Endothelial cell of umbilical vein (primary cell): ENCODE results near the gene RTN4RL1.

Experiments used
- CTCF ChIP-seq, 2 donors: IDR thresholded peaks; 1 replicate in 1 of 2; 2 replicates in 1 of 2; pipeline ENCODE4 v1.5.1; 2011; ENCODE audit warnings: low read length in 2 of 2, mild to moderate bottlenecking in 2 of 2, moderate library complexity in 2 of 2, control low read depth in 1 of 2, inconsistent platforms in 1 of 2, low read depth in 1 of 2; ENCODE audit not compliant: insufficient read depth in 1 of 2; ENCODE audit errors: extremely low read depth in 1 of 2
- EZH2 ChIP-seq: IDR thresholded peaks from 2 replicates; pipeline ENCODE4 v1.6.1; 2012; ENCODE audit warnings: borderline replicate concordance, low read depth, mild to moderate bottlenecking, moderate library complexity, low read length, inconsistent platforms; ENCODE audit not compliant: severe bottlenecking
- FOS ChIP-seq: IDR thresholded peaks from 2 replicates; pipeline ENCODE4 v1.6.1; 2011; ENCODE audit warnings: mild to moderate bottlenecking, low read length, moderate library complexity, borderline replicate concordance; ENCODE audit not compliant: insufficient read depth
- GATA2 ChIP-seq: IDR thresholded peaks from 2 replicates; pipeline ENCODE4 v1.7.0; 2011; ENCODE audit warnings: low read depth, mild to moderate bottlenecking, moderate library complexity, mixed read lengths, low read length; ENCODE audit not compliant: insufficient read length, insufficient read depth
- JUN ChIP-seq: IDR thresholded peaks from 2 replicates; pipeline ENCODE4 v1.6.1; 2011; ENCODE audit warnings: borderline replicate concordance, low read depth; ENCODE audit not compliant: insufficient read length, insufficient read depth
- MAX ChIP-seq: IDR thresholded peaks from 2 replicates; pipeline ENCODE4 v1.6.1; 2011; ENCODE audit not compliant: insufficient read depth, insufficient read length
- MYC ChIP-seq: IDR thresholded peaks from one replicate; pipeline ENCODE4 v1.6.1; 2011; ENCODE audit warnings: mild to moderate bottlenecking, low read depth, low read length
- POLR2A ChIP-seq: IDR thresholded peaks from 2 replicates; pipeline ENCODE4 v1.6.1; 2012; ENCODE audit warnings: low read depth, mild to moderate bottlenecking, control low read depth, low read length
- POLR2AphosphoS5 ChIP-seq: IDR thresholded peaks from 2 replicates; pipeline ENCODE4 v1.6.1; 2012; ENCODE audit warnings: low read depth, mild to moderate bottlenecking, control low read depth, low read length, moderate library complexity; ENCODE audit not compliant: insufficient read depth

- no peak for TF ChIP-seq CTCF (IDR thresholded peaks at IDR 0.05; ENCODE audit: extremely low read depth in 1 of 2, insufficient read depth in 1 of 2, low read depth in 1 of 2, low read length in 2 of 2)
- no peak for TF ChIP-seq MAX
- TF ChIP-seq POLR2A = no peak
- TF ChIP-seq EZH2 = no peak
- TF ChIP-seq JUN = no peak
- TF ChIP-seq POLR2AphosphoS5 = no peak
- no peak for TF ChIP-seq MYC
- no peak for TF ChIP-seq GATA2
- TF ChIP-seq FOS = no peak
Observed at GRCh38 chr17:1999557-2000251, 25.4 kb downstream of the RTN4RL1 start.
